Measurements from ENCODE around the gene FAM234A. TPM values are rescaled to one million over a fixed set of nuclear protein-coding genes. Genes with fewer than 3 reads are reported as not detected.

FAM234A gene
- total RNA-seq, 2 experiments from 2014 or later, result 15.7 to 18.4 TPM

DNA sequence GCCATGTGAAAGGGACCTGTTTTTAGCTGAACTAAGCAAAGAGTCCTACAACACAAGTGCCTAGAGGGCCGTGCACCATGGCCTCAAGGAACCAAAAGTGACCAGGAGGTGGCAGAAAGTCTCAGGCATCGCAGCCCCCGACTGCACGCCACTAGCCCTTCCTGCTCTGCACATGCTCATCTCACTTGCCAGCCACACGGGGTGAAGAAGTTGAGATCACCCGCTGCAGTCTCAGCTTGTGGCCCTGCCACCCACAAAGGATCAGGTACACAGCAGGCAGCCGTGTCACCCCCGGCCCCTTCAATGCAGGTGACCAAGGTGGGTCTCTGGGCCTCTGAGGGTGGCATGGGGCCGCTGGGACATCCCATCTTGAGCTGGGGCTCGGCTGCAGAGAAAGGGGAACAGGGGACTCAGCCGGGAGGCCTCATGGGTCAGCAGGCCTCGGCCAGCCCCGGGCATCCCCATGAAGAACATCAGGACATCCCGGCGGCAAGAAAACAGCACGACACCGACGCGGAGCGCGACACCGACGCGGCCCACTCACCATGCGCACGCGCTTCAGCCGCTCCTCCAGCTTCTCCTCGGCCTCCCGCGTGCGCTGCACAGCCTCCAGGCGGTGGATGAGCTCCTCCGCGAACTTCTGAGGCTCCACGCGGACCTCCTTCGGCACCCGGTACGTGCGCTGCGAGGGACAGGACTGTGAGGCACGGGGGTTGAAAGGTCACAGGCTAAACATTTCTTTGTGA, 69.3 kb downstream of the FAM234A start:
- CTCF ChIA-PET, result interaction anchor here (0.8 kb wide), 1 partner anchor 58 kb away, joined by 3 read pairs; no protein-coding TSS in a partner anchor
- Mint-ChIP-seq H3K36me3 (peaks cover 10% of the 10 kb centered on the region), H3K9me3 (no peaks in the 10 kb centered on the region), H3K4me3 (no peak overlapping the region), H3K4me1 (ENCODE audit: low read depth) (no peaks in the 10 kb centered on the region), H3K27ac (no peak overlapping the region), H3K27me3 (no peaks in the 10 kb centered on the region)
- intact Hi-C loops (cut with micrococcal nuclease), result no loop called here
- peak; percentile 19 for DNase-seq
- POLR2A ChIA-PET, result no interaction called here

DNA sequence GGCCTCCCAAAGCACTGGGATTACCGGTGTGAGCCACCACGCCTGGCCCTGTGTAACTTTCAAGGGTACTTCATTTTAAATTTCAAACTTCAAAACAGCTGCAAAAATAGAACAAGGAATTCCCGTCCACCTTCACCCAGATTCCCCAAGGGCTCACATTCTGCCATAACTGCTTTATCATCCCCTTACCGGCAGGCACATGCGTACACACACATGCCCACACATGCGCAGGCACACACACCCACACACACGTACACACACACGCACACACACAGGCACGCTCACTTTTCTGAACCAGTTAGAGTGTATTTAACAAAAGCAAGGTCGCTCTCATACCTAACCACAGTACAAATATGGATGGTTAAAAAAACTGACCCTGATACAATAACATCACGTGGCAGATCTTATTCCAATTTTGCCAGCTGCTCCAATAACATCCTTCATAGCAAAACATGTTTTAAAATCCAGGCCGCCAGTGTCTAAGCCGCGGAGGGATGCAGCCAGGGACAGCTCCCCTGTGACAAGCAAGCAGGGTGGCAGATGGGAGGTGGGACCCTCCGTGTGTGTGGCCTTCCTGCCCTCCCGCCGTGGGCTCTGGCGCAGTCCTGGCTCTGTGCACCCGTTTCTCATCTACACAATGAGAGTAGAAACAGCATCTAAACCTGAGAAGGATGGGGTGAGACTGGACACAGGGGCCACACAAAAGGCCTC, 71.5 kb downstream of the FAM234A start:
- intact Hi-C loops (cut with micrococcal nuclease), result no loop called here
- H3K9me3 Mint-ChIP-seq, result no peaks in the 10 kb centered on the region
- peaks cover 6% of the 10 kb centered on the region for H3K4me1 Mint-ChIP-seq (ENCODE audit: low read depth)
- no peak overlapping the region for H3K27ac Mint-ChIP-seq
- H3K27me3 Mint-ChIP-seq, result no peaks in the 10 kb centered on the region
- DNase-seq, result no peak
- no peak overlapping the region for H3K4me3 Mint-ChIP-seq
- CTCF ChIA-PET, result no interaction called here
- POLR2A ChIA-PET, result no interaction called here
- H3K36me3 Mint-ChIP-seq, result peaks cover 10% of the 10 kb centered on the region

DNA sequence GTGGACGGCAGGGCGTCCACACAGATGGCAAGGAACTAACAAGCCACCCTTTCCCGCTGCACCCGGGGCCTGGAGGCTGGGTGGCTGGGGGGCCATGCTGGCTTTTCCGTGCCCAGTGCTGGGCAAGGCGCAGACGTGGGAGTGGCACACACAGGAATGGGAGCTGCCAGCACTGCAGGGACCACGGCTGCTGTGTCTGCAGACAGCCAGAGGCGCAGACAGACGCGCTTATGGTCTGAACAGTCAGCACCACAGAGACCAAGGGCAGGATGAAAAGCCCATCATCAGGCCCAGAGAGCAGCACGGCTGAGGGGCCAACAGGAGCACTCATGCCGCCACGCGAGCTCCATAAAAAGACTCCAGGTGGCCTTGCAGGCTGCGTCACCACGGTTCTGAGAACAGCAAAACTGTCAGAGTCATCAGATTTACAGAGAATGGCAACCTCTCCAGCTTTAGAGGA, 72.3 kb downstream of the FAM234A start:
- POLR2A ChIA-PET, result no interaction called here
- CTCF ChIA-PET, result no interaction called here
- Mint-ChIP-seq H3K27me3 (no peaks in the 10 kb centered on the region), H3K36me3 (peaks cover 10% of the 10 kb centered on the region), H3K4me1 (ENCODE audit: low read depth) (peaks cover 6% of the 10 kb centered on the region), H3K27ac (no peak overlapping the region), H3K4me3 (no peak overlapping the region), H3K9me3 (no peaks in the 10 kb centered on the region)
- intact Hi-C loops (cut with micrococcal nuclease), result no loop called here
- DNase-seq, result no peak

DNA sequence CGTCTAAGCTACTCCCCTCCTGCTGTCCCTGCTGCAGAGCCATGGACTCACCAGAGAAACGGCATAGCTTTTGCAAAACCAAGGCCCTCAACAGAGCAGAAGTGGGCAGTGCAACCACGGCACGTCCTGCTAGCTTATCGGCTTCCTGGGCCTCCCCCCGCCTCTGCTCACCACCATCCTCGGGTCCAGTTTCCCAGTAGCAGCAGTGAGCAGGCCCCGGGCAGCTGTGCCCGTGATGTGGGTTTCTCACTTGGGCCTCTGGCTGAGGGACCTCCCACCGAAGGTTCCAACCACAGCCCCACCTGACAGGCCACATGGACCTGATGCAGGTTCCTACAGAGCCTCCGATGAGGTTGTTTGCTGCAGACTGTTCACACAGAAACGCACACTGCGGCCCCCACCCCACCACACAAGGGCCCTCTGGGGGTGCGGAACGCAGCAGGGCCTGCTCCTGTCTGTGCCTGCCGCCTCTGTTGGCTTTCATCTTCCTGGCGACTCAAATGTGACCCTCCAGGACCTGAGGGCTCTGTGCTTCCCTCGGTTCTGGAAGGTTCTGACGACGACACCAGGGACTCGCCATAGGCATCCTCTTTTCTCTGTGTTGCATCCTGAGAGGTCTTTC, 73.2 kb downstream of the FAM234A start:
- H3K27me3 Mint-ChIP-seq, result no peaks in the 10 kb centered on the region
- intact Hi-C loops (cut with micrococcal nuclease), result no loop called here
- ChIA-PET POLR2A (no interaction called here), CTCF (no interaction called here)
- DNase-seq, result no peak
- no peak overlapping the region for H3K27ac Mint-ChIP-seq
- H3K4me3 Mint-ChIP-seq, result no peak overlapping the region
- peaks cover 12% of the 10 kb centered on the region for H3K36me3 Mint-ChIP-seq
- H3K9me3 Mint-ChIP-seq, result no peaks in the 10 kb centered on the region
- H3K4me1 Mint-ChIP-seq (ENCODE audit: low read depth), result peaks cover 6% of the 10 kb centered on the region

DNA sequence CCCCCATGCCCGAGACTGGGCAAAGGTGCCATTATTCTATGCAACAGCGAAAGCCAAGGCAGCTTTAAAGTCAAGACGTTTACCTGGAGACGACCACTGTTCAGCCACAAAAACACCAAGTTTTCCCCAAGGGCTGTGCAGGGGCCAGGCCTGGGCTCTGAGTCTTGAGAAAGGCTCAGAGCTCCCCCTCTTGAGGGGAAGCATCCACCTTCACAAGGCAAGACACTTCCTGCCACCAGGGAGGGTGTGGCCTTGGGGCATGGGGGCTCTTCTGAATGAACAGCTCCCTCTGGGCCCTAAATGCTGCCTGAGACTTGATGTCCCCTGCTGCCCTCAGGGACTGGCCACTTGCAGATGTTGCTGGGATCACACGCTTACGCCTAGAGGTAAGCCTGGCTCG, 74.9 kb downstream of the FAM234A start:
- DNase-seq, result no peak
- ChIA-PET CTCF (interaction anchor here (1.0 kb wide), 1 partner anchor 9 kb away, joined by 3 read pairs; no protein-coding TSS in a partner anchor), POLR2A (no interaction called here)
- H3K4me3 Mint-ChIP-seq, result no peak overlapping the region
- peaks cover 6% of the 10 kb centered on the region for H3K4me1 Mint-ChIP-seq (ENCODE audit: low read depth)
- H3K36me3 Mint-ChIP-seq, result peaks cover 3% of the 10 kb centered on the region
- no peaks in the 10 kb centered on the region for H3K9me3 Mint-ChIP-seq
- no peak overlapping the region for H3K27ac Mint-ChIP-seq
- H3K27me3 Mint-ChIP-seq, result no peaks in the 10 kb centered on the region
- intact Hi-C loops (cut with micrococcal nuclease), result no loop called here

DNA sequence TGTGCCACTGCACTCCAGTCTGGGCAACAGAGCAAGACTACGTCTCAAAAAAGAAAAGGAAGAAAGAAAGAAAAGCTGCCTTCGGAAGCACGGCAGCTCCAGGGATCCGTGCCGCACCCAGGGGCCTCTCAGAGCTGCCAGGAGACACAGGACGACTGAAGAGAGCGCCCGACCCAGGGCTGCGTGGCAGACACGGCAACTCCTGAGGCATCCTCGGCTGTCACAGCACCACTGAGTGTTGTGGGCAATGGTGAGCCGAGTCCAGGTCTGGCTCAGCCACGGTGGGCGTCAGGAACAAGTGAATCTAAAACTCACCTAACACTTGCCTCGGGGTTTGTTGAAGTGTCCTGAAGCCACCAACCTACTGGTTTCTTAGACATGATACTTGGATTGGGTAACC, 77.1 kb downstream of the FAM234A start:
- intact Hi-C loops (cut with micrococcal nuclease), result no loop called here
- Mint-ChIP-seq H3K4me1 (ENCODE audit: low read depth) (peaks cover 11% of the 10 kb centered on the region), H3K27me3 (no peaks in the 10 kb centered on the region), H3K9me3 (no peaks in the 10 kb centered on the region), H3K4me3 (no peak overlapping the region), H3K36me3 (peaks cover 3% of the 10 kb centered on the region), H3K27ac (no peak overlapping the region)
- ChIA-PET CTCF (no interaction called here), POLR2A (no interaction called here)
- DNase-seq, result no peak

DNA sequence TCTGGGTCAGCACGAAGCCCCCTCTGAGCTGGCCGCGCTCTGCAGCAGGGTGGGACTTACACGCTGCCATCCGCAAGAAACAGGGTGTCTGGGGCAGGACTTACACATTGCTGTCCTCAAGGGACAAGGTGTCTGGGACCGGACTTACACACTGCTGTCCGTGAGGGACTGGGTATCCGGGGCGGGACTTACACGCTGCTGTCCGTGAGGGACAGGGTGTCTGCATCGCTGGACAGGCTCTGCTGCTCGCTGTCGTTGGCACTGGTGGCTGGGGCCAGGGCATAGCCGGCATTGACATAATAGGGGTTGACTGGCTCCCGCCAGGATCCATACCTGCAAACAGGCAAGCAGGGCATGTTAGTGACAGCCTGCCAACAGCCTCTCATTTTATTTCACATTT, 79.7 kb downstream of the FAM234A start:
- H3K4me3 Mint-ChIP-seq, result no peak overlapping the region
- peaks cover 18% of the 10 kb centered on the region for H3K4me1 Mint-ChIP-seq (ENCODE audit: low read depth)
- no peak for DNase-seq
- no peaks in the 10 kb centered on the region for H3K9me3 Mint-ChIP-seq
- peaks cover 3% of the 10 kb centered on the region for H3K36me3 Mint-ChIP-seq
- no peaks in the 10 kb centered on the region for H3K27me3 Mint-ChIP-seq
- CTCF ChIA-PET, result interaction anchor here (1.2 kb wide), 1 partner anchor 249 kb away, joined by 3 read pairs; no protein-coding TSS in a partner anchor
- no peak overlapping the region for H3K27ac Mint-ChIP-seq
- POLR2A ChIA-PET, result no interaction called here
- intact Hi-C loops (cut with micrococcal nuclease), result no loop called here

DNA sequence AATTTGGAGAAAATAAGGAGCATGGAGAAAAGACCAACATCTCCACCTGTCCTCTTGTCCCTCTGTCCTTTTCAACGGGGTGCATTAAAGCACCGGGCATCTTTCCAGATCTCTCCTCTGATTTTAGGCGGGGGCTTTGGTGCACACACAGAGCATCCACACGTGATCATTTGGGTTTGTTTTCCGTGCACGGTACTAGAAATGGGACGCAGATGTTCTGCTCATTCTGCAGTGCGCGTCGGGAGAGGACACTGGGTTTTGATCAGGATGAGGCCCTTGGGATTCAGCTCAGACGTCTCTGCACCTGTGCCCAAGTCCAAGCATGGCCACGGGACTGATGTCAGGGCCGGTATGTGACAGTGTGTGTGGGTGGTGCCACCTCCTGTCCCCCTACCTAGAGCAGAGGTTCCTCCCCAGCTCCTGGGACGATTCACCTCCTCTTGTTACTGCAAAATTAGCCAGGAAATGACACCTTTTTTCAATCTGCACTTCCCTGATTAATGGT, 80.2 kb downstream of the FAM234A start:
- no peaks in the 10 kb centered on the region for H3K27me3 Mint-ChIP-seq
- POLR2A ChIA-PET, result no interaction called here
- intact Hi-C loops (cut with micrococcal nuclease), result no loop called here
- no peak overlapping the region for H3K4me3 Mint-ChIP-seq
- H3K4me1 Mint-ChIP-seq (ENCODE audit: low read depth), result peaks cover 16% of the 10 kb centered on the region
- no peak for DNase-seq
- H3K9me3 Mint-ChIP-seq, result no peaks in the 10 kb centered on the region
- CTCF ChIA-PET, result no interaction called here
- H3K36me3 Mint-ChIP-seq, result peaks cover 3% of the 10 kb centered on the region
- H3K27ac Mint-ChIP-seq, result no peak overlapping the region

Other genes with a start within 250 kb of the FAM234A start
- gene POLR3K, start 181.2 kb upstream of the FAM234A start, total RNA-seq, result 10 to 100 TPM; 39.9 to 45.3 TPM
- gene SNRNP25, start 181.0 kb upstream of the FAM234A start, total RNA-seq, result 10 to 100 TPM; 48.5 to 51.1 TPM
- under 1 TPM in 1 of 2 experiments, not detected in 1; 0.43 TPM for gene RHBDF1, start 162.2 kb upstream of the FAM234A start, total RNA-seq
- 10 to 100 TPM; 53.1 to 58.7 TPM for gene MPG, start 156.6 kb upstream of the FAM234A start, total RNA-seq
- 10 to 100 TPM; 36.6 to 42.9 TPM for gene NPRL3, start 96.1 kb upstream of the FAM234A start, total RNA-seq
- gene HBZ, start 82.2 kb upstream of the FAM234A start, total RNA-seq, result not detected
- not detected for gene HBM, start 68.8 kb upstream of the FAM234A start, total RNA-seq
- gene HBA2, start 61.9 kb upstream of the FAM234A start, total RNA-seq, result not detected
- gene HBA1, start 58.1 kb upstream of the FAM234A start, total RNA-seq, result not detected
- not detected for gene HBQ1, start 54.4 kb upstream of the FAM234A start, total RNA-seq
- gene LUC7L, start 5.4 kb upstream of the FAM234A start, total RNA-seq, result 10 to 100 TPM; 57.0 to 60.8 TPM
- under 1 TPM in 1 of 2 experiments, not detected in 1; 0.14 TPM for gene RGS11, start 41.1 kb downstream of the FAM234A start, total RNA-seq
- gene ARHGDIG, start 45.8 kb downstream of the FAM234A start, total RNA-seq, result not detected
- gene PDIA2, start 48.3 kb downstream of the FAM234A start, total RNA-seq, result not detected
- 10 to 100 TPM; 18.6 to 20.5 TPM for gene AXIN1, start 117.9 kb downstream of the FAM234A start, total RNA-seq
- gene MRPL28, start 135.7 kb downstream of the FAM234A start, total RNA-seq, result 10 to 100 TPM; 76.8 to 77.3 TPM
- gene PGAP6, start 147.2 kb downstream of the FAM234A start, total RNA-seq, result 10 to 100 TPM; 30.6 to 31.5 TPM
- 10 to 100 TPM; 62.1 to 62.5 TPM for gene NME4, start 162.4 kb downstream of the FAM234A start, total RNA-seq
- 1 to 10 TPM; 8.5 to 8.8 TPM for gene DECR2, start 167.1 kb downstream of the FAM234A start, total RNA-seq
- gene RAB11FIP3, start 190.8 kb downstream of the FAM234A start, total RNA-seq, result 10 to 100 TPM; 14.8 to 18.4 TPM

Data from activated CD4-positive, alpha-beta memory T cell treated with anti-CD3 and anti-CD28 coated beads for 36 hours (primary cell).